SU-DHL-6 (cell line): ENCODE data around the gene FAM20C.

Experiments
- H2AFZ ChIP-seq: fragments of 200-600 bp; sonication (generic); 2 replicates; pipeline ENCODE4 v1.6.1; 2014; ENCODE audit warnings: low read depth, mild to moderate bottlenecking, moderate library complexity, mixed read lengths, antibody characterized with exemption, low read length; ENCODE audit not compliant: severe bottlenecking
- H3F3A ChIP-seq: fragments of 200-600 bp; shearing (Covaris generic); 2 replicates; pipeline ENCODE4 v1.6.0; 2016; ENCODE audit warnings: antibody characterized with exemption, mild to moderate bottlenecking; ENCODE audit not compliant: insufficient read depth
- H3K27ac ChIP-seq: fragments of 200-600 bp; sonication (generic); 2 replicates; pipeline ENCODE4 v1.5.1; 2016; ENCODE audit warnings: low read depth, mild to moderate bottlenecking, low read length, moderate library complexity, mixed read lengths
- H3K27me3 ChIP-seq: fragments of 200-600 bp; sonication (generic), shearing (Covaris generic); 2 replicates; pipeline ENCODE4 v1.6.0; 2014; ENCODE audit warnings: mild to moderate bottlenecking, low read length
- H3K36me3 ChIP-seq: fragments of 200-600 bp; sonication (generic); 2 replicates; pipeline ENCODE4 v1.6.1; 2014; ENCODE audit warnings: mild to moderate bottlenecking, low read length, mixed read lengths
- H3K4me2 ChIP-seq: fragments of 300-600, 200-600 bp; shearing (Covaris generic), sonication (generic); 2 replicates; pipeline ENCODE4 v1.6.0; 2014; ENCODE audit warnings: low read length, low read depth, mild to moderate bottlenecking; ENCODE audit not compliant: poor library complexity, severe bottlenecking
- H3K4me3 ChIP-seq: fragments of 200-600 bp; sonication (generic); 2 replicates; pipeline ENCODE4 v1.5.1; 2014; ENCODE audit warnings: antibody characterized with exemption, low read length, mild to moderate bottlenecking, mixed read lengths; ENCODE audit not compliant: insufficient read depth, poor library complexity, severe bottlenecking
- H3K79me2 ChIP-seq: fragments of 200-600 bp; sonication (generic); 2 replicates; pipeline ENCODE4 v1.6.1; 2014; ENCODE audit warnings: mild to moderate bottlenecking, low read length, moderate library complexity; ENCODE audit not compliant: insufficient read depth
- H3K9ac ChIP-seq: fragments of 200-600 bp; sonication (generic); 2 replicates; pipeline ENCODE4 v1.7.0; 2014; ENCODE audit warnings: mild to moderate bottlenecking, low read length
- H3K9me2 ChIP-seq: fragments of 200-600 bp; sonication (generic); replicated peaks from 2 replicates; pipeline ENCODE4 v1.6.1; 2014; ENCODE audit warnings: low read length; ENCODE audit not compliant: insufficient read depth
- H3K9me3 ChIP-seq: fragments of 200-600 bp; sonication (generic); 2 replicates; pipeline ENCODE4 v1.6.1; 2014; ENCODE audit warnings: low read length, mixed read lengths; ENCODE audit not compliant: insufficient read depth
- H4K20me1 ChIP-seq: fragments of 200-600 bp; sonication (generic); 2 replicates; pipeline ENCODE4 v1.6.1; 2014; ENCODE audit warnings: low read depth, mild to moderate bottlenecking, antibody characterized with exemption, low read length, moderate library complexity, mixed read lengths
- EZH2phosphoT487 ChIP-seq: fragments of 200-600 bp; sonication (generic), shearing (Covaris generic); conservative IDR thresholded peaks from 2 replicates; pipeline ENCODE4 v1.6.1; 2018; ENCODE audit warnings: mild to moderate bottlenecking, antibody characterized with exemption, low read length, moderate library complexity, mixed read lengths
- TF ChIP-seq, protein P1 (sequence below): fragments of 200-600 bp; sonication (generic); IDR thresholded peaks from one replicate; pipeline ENCODE4 v1.5.1; 2017; ENCODE audit warnings: antibody characterized with exemption, mild to moderate bottlenecking, low read length, moderate library complexity; ENCODE audit not compliant: insufficient read depth, poor library complexity, severe bottlenecking

FAM20C gene

DNA sequence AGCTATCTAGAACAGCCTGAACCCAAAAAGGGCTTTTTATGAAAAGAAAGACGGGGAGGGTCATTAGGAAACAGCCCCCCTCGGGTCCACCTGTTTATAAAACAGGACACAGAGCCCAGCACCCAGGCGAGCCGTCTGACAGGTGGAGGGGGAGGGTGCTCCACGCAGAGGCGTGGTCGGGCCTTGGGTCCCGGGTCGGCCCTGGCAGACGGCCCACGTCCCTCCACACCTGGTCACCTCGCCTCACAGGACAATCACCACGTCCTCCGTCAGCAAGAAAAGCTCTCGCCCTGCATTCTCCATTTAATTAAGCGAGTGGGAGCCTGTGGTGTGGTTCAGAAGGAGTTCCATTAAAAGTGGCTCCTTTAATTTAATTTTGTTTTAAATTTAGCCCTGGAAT, 55.3 kb downstream of the FAM20C start:
- H3K36me3 ChIP-seq: no peaks in the 10 kb centered on the region

DNA sequence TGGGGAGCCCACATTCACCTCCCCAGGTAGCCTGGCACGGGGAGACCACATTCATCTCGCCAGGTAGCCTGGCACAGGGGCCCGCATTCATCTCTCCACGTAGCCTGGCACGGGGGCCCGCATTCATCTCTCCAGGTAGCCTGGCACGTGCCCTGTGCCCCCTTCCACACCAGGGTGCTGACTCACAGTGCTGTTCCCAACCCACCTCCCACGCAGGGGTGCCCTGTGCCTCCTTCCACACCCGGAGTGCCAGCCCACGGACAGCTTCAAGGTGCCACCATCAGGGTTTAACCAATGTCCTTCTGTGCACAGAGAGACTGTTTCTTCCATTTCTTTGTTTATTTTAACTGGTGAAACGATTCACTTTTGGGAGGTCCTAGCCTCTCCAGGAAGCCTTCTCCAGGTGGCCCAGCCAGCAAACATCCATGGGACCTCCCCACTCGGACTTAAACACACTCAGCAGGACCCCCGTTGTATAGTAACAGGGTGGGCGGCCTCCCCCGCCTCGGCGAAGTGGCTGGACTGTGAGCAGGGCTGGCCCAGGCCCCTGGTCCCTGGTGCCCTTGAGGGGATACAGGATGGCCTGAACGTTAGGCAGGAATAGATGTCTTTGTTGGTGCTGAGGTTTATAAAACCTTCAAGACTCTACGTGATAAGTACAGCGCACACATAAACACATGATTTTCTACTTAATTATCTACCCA, 56.5 kb downstream of the FAM20C start:
- Histone ChIP-seq H3F3A (no peaks in the 10 kb centered on the region), H2AFZ (no peak overlapping the region), H3K9me2 (no peaks in the 10 kb centered on the region), H3K36me3 (no peaks in the 10 kb centered on the region), H3K9ac (no peak overlapping the region), H3K27me3 (no peaks in the 10 kb centered on the region), H3K9me3 (no peaks in the 10 kb centered on the region), H3K27ac (no peak overlapping the region), H3K4me3 (no peak overlapping the region), H3K79me2 (no peaks in the 10 kb centered on the region), H4K20me1 (no peaks in the 10 kb centered on the region), H3K4me2 (no peak overlapping the region)
- no peak for TF ChIP-seq EZH2phosphoT487
- TF ChIP-seq, protein P1, sequence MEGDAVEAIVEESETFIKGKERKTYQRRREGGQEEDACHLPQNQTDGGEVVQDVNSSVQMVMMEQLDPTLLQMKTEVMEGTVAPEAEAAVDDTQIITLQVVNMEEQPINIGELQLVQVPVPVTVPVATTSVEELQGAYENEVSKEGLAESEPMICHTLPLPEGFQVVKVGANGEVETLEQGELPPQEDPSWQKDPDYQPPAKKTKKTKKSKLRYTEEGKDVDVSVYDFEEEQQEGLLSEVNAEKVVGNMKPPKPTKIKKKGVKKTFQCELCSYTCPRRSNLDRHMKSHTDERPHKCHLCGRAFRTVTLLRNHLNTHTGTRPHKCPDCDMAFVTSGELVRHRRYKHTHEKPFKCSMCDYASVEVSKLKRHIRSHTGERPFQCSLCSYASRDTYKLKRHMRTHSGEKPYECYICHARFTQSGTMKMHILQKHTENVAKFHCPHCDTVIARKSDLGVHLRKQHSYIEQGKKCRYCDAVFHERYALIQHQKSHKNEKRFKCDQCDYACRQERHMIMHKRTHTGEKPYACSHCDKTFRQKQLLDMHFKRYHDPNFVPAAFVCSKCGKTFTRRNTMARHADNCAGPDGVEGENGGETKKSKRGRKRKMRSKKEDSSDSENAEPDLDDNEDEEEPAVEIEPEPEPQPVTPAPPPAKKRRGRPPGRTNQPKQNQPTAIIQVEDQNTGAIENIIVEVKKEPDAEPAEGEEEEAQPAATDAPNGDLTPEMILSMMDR: no peak

More for the DNA sequence above, 55.3 kb downstream of the FAM20C start:
- no peak overlapping the region for H3K9ac ChIP-seq
- no peaks in the 10 kb centered on the region for H3K9me2 ChIP-seq
- no peak overlapping the region for H3K27ac ChIP-seq
- no peaks in the 10 kb centered on the region for H4K20me1 ChIP-seq
- no peak overlapping the region for H2AFZ ChIP-seq
- no peaks in the 10 kb centered on the region for H3K27me3 ChIP-seq
- H3F3A ChIP-seq: no peaks in the 10 kb centered on the region
- no peaks in the 10 kb centered on the region for H3K79me2 ChIP-seq
- H3K4me3 ChIP-seq: no peak overlapping the region
- no peak overlapping the region for H3K4me2 ChIP-seq
- no peaks in the 10 kb centered on the region for H3K9me3 ChIP-seq
- TF ChIP-seq, protein P1: no peak
- TF ChIP-seq EZH2phosphoT487: no peak

DNA sequence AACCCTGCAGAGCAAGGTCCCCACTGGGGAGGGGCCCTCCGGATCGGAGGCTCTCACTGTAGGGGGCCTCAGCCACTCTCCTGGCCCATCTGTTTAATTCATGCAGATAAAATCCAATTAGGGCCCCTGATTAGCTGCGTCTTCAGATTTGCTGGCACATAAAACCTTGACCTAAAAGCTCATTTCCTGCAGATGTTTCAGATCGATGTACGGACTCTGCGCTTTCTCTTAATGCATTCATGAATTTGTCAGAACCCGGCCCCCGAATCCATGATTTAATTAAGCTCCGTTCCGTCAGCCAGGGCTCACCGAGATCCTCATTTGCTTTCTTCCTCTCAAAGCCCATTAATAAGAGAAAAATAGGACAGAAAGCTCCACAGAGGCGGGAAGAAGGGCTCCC, 57.6 kb downstream of the FAM20C start:
- H3K4me2 ChIP-seq: no peak overlapping the region
- no peaks in the 10 kb centered on the region for H3K36me3 ChIP-seq
- H3K27me3 ChIP-seq: no peaks in the 10 kb centered on the region
- H3K27ac ChIP-seq: no peak overlapping the region
- no peaks in the 10 kb centered on the region for H3K9me3 ChIP-seq
- no peaks in the 10 kb centered on the region for H3K79me2 ChIP-seq
- H2AFZ ChIP-seq: no peak overlapping the region
- H3K9me2 ChIP-seq: no peaks in the 10 kb centered on the region
- H4K20me1 ChIP-seq: no peaks in the 10 kb centered on the region
- H3F3A ChIP-seq: no peaks in the 10 kb centered on the region
- no peak overlapping the region for H3K4me3 ChIP-seq
- TF ChIP-seq EZH2phosphoT487: no peak
- TF ChIP-seq, protein P1: no peak
- H3K9ac ChIP-seq: no peak overlapping the region
